GM10248 (cell line): Measurements from ENCODE around the gene PIK3R3.

ENCODE experiments used
- CTCF ChIA-PET: fragments of 300-600 bp; sonication (Branson Sonifier 250); formaldehyde crosslinking; extraction: SDS; loops from one replicate; lab custom pipeline; 2021; ENCODE audit warnings: antibody characterized with exemption; lab: Yijun Ruan, JAX
- POLR2A ChIA-PET: fragments of 350-650 bp; sonication (Branson Sonifier 250); formaldehyde crosslinking; extraction: SDS; loops from one replicate; lab custom pipeline; 2020; ENCODE audit warnings: antibody characterized with exemption; lab: Yijun Ruan, JAX
- DNase-seq: peaks from one replicate; pipeline ENCODE4 v3.0.0; 2012; ENCODE audit errors: extremely low spot score
- CTCF ChIP-seq: IDR thresholded peaks from 2 replicates; pipeline ENCODE4 v1.5.1; 2012; ENCODE audit warnings: mild to moderate bottlenecking, low read depth; ENCODE audit errors: extremely low read depth, missing control alignments, control extremely low read depth

Gene PIK3R3

GRCh38 chr1:45999507-45999906 lies 132.9 kb downstream of the PIK3R3 start:
- POLR2A ChIA-PET, result no interaction called here
- CTCF ChIA-PET, result no interaction called here
- no peak for TF ChIP-seq CTCF
- no peak for DNase-seq

GRCh38 chr1:45998020-45998617 lies 134.3 kb downstream of the PIK3R3 start:
- ChIA-PET POLR2A (no interaction called here), CTCF (interaction anchor here (1.0 kb wide), 1 partner anchor 13 kb away, joined by 3 read pairs; no protein-coding TSS in a partner anchor)
- TF ChIP-seq CTCF, result no peak
- DNase-seq, result no peak

GRCh38 chr1:45995298-45995697 lies 137.1 kb downstream of the PIK3R3 start:
- ChIA-PET CTCF (no interaction called here), POLR2A (no interaction called here)
- DNase-seq, result no peak
- TF ChIP-seq CTCF, result no peak

GRCh38 chr1:45994423-45994822 lies 138.0 kb downstream of the PIK3R3 start:
- no peak for DNase-seq
- POLR2A ChIA-PET, result no interaction called here
- TF ChIP-seq CTCF, result no peak
- CTCF ChIA-PET, result no interaction called here
